Ovary (tissue), 3 donors: ENCODE results near the gene ACSM2A.
"Not testable (repeated sequence)": the region's sequence is repeated elsewhere in the genome, so short reads cannot be mapped to it uniquely, and the experiment has no call there.

Experiments
- CTCF ChIP-seq, 3 donors: fragments of 450-650 bp in 2 of 3; fragments of 200-600 bp in 1 of 3; IDR thresholded peaks; one replicate each; pipeline versions ENCODE4 v1.5.1 to v1.8.0; 2016 to 2022; ENCODE audit warnings: antibody characterized with exemption in 3 of 3, mild to moderate bottlenecking in 1 of 3
- EP300 ChIP-seq: sonication (generic); formaldehyde crosslinking; IDR thresholded peaks from one replicate; pipeline ENCODE4 v1.6.1; 2017; ENCODE audit warnings: antibody characterized with exemption
- donor health status: DM: no; HTN: no; CAD: no.

DNA sequence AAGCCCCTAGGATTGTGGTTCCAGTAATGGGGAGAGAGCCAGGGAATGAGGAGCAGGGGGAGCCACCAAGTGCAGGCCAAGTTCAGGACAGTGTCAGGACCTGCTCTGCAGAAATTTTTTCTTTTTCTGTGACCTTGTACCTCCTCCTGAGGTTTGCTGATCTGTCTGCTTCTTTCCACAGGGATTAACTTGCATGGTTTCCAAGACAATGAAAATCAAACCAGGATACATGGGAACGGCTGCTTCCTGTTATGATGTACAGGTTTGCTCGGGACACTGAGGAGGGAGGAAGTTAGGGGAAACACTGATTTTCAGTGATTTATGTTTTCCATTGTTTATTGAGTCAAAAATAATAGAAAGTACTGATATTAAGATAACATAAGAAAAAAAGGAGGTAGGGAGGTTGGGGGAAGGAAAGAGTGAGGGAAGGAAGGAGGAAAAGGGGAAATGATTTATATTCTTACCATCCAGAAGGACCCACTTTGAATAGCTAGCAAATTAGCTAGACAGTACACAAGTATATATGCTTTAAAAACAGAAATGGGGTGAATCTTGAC is 25.9 kb downstream of the ACSM2A start:
- not testable (repeated sequence) for TF ChIP-seq CTCF (IDR thresholded peaks at IDR 0.05); EP300
